HEK293 (cell line): Measurements from ENCODE around the gene SAMD14.

Source experiments
- FEZF1 ChIP-seq: fragments of 450-650 bp; formaldehyde crosslinking; IDR thresholded peaks from 2 replicates; pipeline ENCODE4 v1.5.1; 2016; ENCODE audit warnings: missing biosample characterization, missing genetic modification characterization
- IKZF3 ChIP-seq: fragments of 450-650 bp; IDR thresholded peaks from 2 replicates; pipeline ENCODE4 v1.5.0; 2018; ENCODE audit warnings: missing biosample characterization, mild to moderate bottlenecking, missing genetic modification characterization, moderate library complexity
- KLF16 ChIP-seq: fragments of 450-650 bp; formaldehyde crosslinking; IDR thresholded peaks from 2 replicates; pipeline ENCODE4 v1.5.1; 2017; ENCODE audit warnings: missing biosample characterization, missing genetic modification characterization
- KLF7 ChIP-seq: fragments of 450-650 bp; formaldehyde crosslinking; IDR thresholded peaks from 2 replicates; pipeline ENCODE4 v1.5.1; 2016; ENCODE audit warnings: missing biosample characterization, missing genetic modification characterization, borderline replicate concordance
- OSR2 ChIP-seq: fragments of 450-650 bp; formaldehyde crosslinking; IDR thresholded peaks from 2 replicates; pipeline ENCODE4 v1.5.1; 2016; ENCODE audit warnings: missing biosample characterization, missing genetic modification characterization
- PATZ1 ChIP-seq: fragments of 450-650 bp; formaldehyde crosslinking; IDR thresholded peaks from 2 replicates; pipeline ENCODE4 v1.5.1; 2016; ENCODE audit warnings: missing biosample characterization, missing genetic modification characterization
- SETDB1 ChIP-seq: IDR thresholded peaks from one replicate; pipeline ENCODE4 v1.6.1; 2017; ENCODE audit warnings: mild to moderate bottlenecking, low read length, moderate library complexity, mixed read lengths; ENCODE audit not compliant: insufficient read length
- YY2 ChIP-seq: fragments of 450-650 bp; formaldehyde crosslinking; IDR thresholded peaks from 2 replicates; pipeline ENCODE4 v1.5.1; 2016; ENCODE audit warnings: missing biosample characterization, missing genetic modification characterization
- ZBTB17 ChIP-seq: fragments of 450-650 bp; formaldehyde crosslinking; IDR thresholded peaks from 2 replicates; pipeline ENCODE4 v1.5.1; 2016; ENCODE audit warnings: missing biosample characterization, missing genetic modification characterization
- ZBTB8A ChIP-seq: fragments of 450-650 bp; formaldehyde crosslinking; IDR thresholded peaks from 2 replicates; pipeline ENCODE4 v1.5.1; 2016; ENCODE audit warnings: missing biosample characterization, missing genetic modification characterization
- ZEB2 ChIP-seq: fragments of 450-650 bp; formaldehyde crosslinking; IDR thresholded peaks from 2 replicates; pipeline ENCODE4 v1.5.1; 2016; ENCODE audit warnings: missing biosample characterization, missing genetic modification characterization
- ZIC2 ChIP-seq: fragments of 450-650 bp; formaldehyde crosslinking; IDR thresholded peaks from 2 replicates; pipeline ENCODE4 v1.5.1; 2016; ENCODE audit warnings: missing biosample characterization, missing genetic modification characterization
- ZNF10 ChIP-seq: fragments of 450-650 bp; formaldehyde crosslinking; IDR thresholded peaks from 2 replicates; pipeline ENCODE4 v1.5.1; 2017; ENCODE audit warnings: missing biosample characterization, missing genetic modification characterization
- ZNF2 ChIP-seq: fragments of 450-650 bp; formaldehyde crosslinking; IDR thresholded peaks from 2 replicates; pipeline ENCODE4 v1.5.1; 2016; ENCODE audit warnings: missing biosample characterization, missing genetic modification characterization
- ZNF223 ChIP-seq: fragments of 450-650 bp; formaldehyde crosslinking; IDR thresholded peaks from 2 replicates; pipeline ENCODE4 v1.5.1; 2016; ENCODE audit warnings: missing biosample characterization, missing genetic modification characterization
- ZNF311 ChIP-seq: fragments of 450-650 bp; formaldehyde crosslinking; IDR thresholded peaks from 2 replicates; pipeline ENCODE4 v1.5.1; 2017; ENCODE audit warnings: missing biosample characterization, missing genetic modification characterization, borderline replicate concordance
- ZNF341 ChIP-seq: fragments of 450-650 bp; formaldehyde crosslinking; IDR thresholded peaks from 2 replicates; pipeline ENCODE4; 2016; ENCODE audit warnings: low read depth, missing biosample characterization, missing genetic modification characterization
- ZNF362 ChIP-seq: fragments of 450-650 bp; formaldehyde crosslinking; IDR thresholded peaks from 2 replicates; pipeline ENCODE4 v1.5.1; 2016; ENCODE audit warnings: missing biosample characterization, missing genetic modification characterization
- ZNF366 ChIP-seq: fragments of 450-650 bp; formaldehyde crosslinking; conservative IDR thresholded peaks from 2 replicates; pipeline ENCODE4 v1.5.1; 2016; ENCODE audit warnings: missing biosample characterization, missing genetic modification characterization
- ZNF398 ChIP-seq: fragments of 450-650 bp; formaldehyde crosslinking; IDR thresholded peaks from 2 replicates; pipeline ENCODE4 v1.5.1; 2017; ENCODE audit warnings: missing biosample characterization, missing genetic modification characterization
- ZNF48 ChIP-seq: fragments of 450-650 bp; formaldehyde crosslinking; IDR thresholded peaks from 2 replicates; pipeline ENCODE4 v1.5.1; 2016; ENCODE audit warnings: missing biosample characterization, missing genetic modification characterization
- ZNF529 ChIP-seq: fragments of 450-650 bp; formaldehyde crosslinking; IDR thresholded peaks from 2 replicates; pipeline ENCODE4 v1.5.1; 2017; ENCODE audit warnings: missing genetic modification characterization, missing biosample characterization; ENCODE audit not compliant: insufficient replicate concordance
- ZNF549 ChIP-seq: fragments of 450-650 bp; IDR thresholded peaks from 2 replicates; pipeline ENCODE4 v1.5.1; 2018; ENCODE audit warnings: missing biosample characterization, missing genetic modification characterization, mild to moderate bottlenecking, inconsistent platforms, moderate library complexity
- ZNF610 ChIP-seq: fragments of 450-650 bp; formaldehyde crosslinking; IDR thresholded peaks from 2 replicates; pipeline ENCODE4 v1.5.1; 2016; ENCODE audit warnings: missing biosample characterization, missing genetic modification characterization, borderline replicate concordance
- ZNF704 ChIP-seq: fragments of 450-650 bp; formaldehyde crosslinking; IDR thresholded peaks from 2 replicates; pipeline ENCODE4 v1.5.1; 2016; ENCODE audit warnings: missing biosample characterization, missing genetic modification characterization
- ZNF768 ChIP-seq: fragments of 450-650 bp; formaldehyde crosslinking; IDR thresholded peaks from 2 replicates; pipeline ENCODE4 v1.5.1; 2018; ENCODE audit warnings: missing biosample characterization, mild to moderate bottlenecking, missing genetic modification characterization
- ZNF776 ChIP-seq: fragments of 450-650 bp; formaldehyde crosslinking; IDR thresholded peaks from 2 replicates; pipeline ENCODE4 v1.5.0; 2017; ENCODE audit warnings: missing biosample characterization, missing genetic modification characterization, borderline replicate concordance
- ZSCAN4 ChIP-seq: fragments of 450-650 bp; formaldehyde crosslinking; IDR thresholded peaks from 2 replicates; pipeline ENCODE4 v1.5.1; 2017; ENCODE audit warnings: missing biosample characterization, missing genetic modification characterization

The SAMD14 gene

GRCh38 chr17:50128441-50129352 lies 1.3 kb downstream of the SAMD14 start (continued):
- TF ChIP-seq ZNF776 (tag by site-specific recombination) (no peak), ZNF223 (no peak), ZBTB8A (no peak), ZNF2 (tag by site-specific recombination) (no peak), OSR2 (tag by site-specific recombination) (no peak), ZSCAN4 (tag by site-specific recombination) (peak; percentile 84), ZNF10 (tag by site-specific recombination) (no peak), ZNF704 (tag by site-specific recombination) (no peak), ZNF362 (tag by site-specific recombination) (no peak), KLF16 (tag by site-specific recombination) (no peak), ZEB2 (tag by site-specific recombination) (no peak), ZNF610 (no peak), ZNF341 (tag by site-specific recombination) (no peak; the same call in 1 of the 2 replicates), YY2 (no peak), SETDB1 (no peak), ZBTB17 (no peak), ZNF549 (no peak), ZNF366 (tag by site-specific recombination) (peak; percentile 64), PATZ1 (tag by site-specific recombination) (0 out of 2 replicates have a peak, but pooled peaks have one; percentile 28), ZNF529 (tag by site-specific recombination) (no peak), ZIC2 (tag by site-specific recombination) (no peak), FEZF1 (no peak), ZNF311 (tag by site-specific recombination) (no peak), ZNF768 (tag by site-specific recombination) (no peak), KLF7 (tag by site-specific recombination) (no peak), ZNF48 (tag by site-specific recombination) (no peak), IKZF3 (tag by site-specific recombination) (peak; percentile 72), ZNF398 (tag by site-specific recombination) (0 out of 2 replicates have a peak, but pooled peaks have one; percentile 7)
- TF ChIP-seq, all 188 proteins: peak for 9
